Thyroid gland (tissue), 4 donors: Measurements from ENCODE around the gene ARL8A. TPM values are rescaled to one million over a fixed set of nuclear protein-coding genes. Genes with fewer than 3 reads are reported as not detected.

Experiments used
- DNase-seq, 2 donors: peaks; one replicate each; pipeline ENCODE4 v3.0.0-alpha.2; 2019
- H3K27ac ChIP-seq, 3 donors: fragments of 200-600 bp; sonication (generic); 1 replicate in 2 of 3; 2 replicates in 1 of 3; pipeline ENCODE4 v1.5.1; 2016 to 2019; ENCODE audit warnings: mild to moderate bottlenecking in 1 of 3, moderate library complexity in 1 of 3
- H3K27me3 ChIP-seq: fragments of 200-600 bp; sonication (generic); one replicate; pipeline ENCODE4 v1.5.1; 2019
- H3K36me3 ChIP-seq, 2 donors: fragments of 200-600 bp; sonication (generic); one replicate each; pipeline ENCODE4 v1.5.1; 2016 to 2019
- H3K4me1 ChIP-seq, 2 donors: fragments of 200-600 bp; sonication (generic); one replicate each; pipeline ENCODE4 v1.5.1; 2017 to 2019
- H3K4me3 ChIP-seq, 3 donors: fragments of 200-600 bp; sonication (generic); replicated peaks in 1 of 3; 1 replicate in 2 of 3; 2 replicates in 1 of 3; pipeline ENCODE4 v1.5.1; 2016; ENCODE audit warnings: mild to moderate bottlenecking in 1 of 3
- H3K9me3 ChIP-seq: fragments of 200-600 bp; sonication (generic); one replicate; pipeline ENCODE4 v1.5.1; 2017
- CTCF ChIP-seq, 6 experiments: fragments of 200-600 bp in 3 of 6; fragments of 450-650 bp in 3 of 6; sonication (generic) in 3 of 6; IDR thresholded peaks; one replicate each; pipeline ENCODE4 v1.5.1; 2016 to 2019; ENCODE audit warnings: antibody characterized with exemption in 6 of 6, mild to moderate bottlenecking in 2 of 6, inconsistent platforms in 1 of 6, moderate library complexity in 1 of 6
- POLR2A ChIP-seq, 2 donors: fragments of 450-650 bp; IDR thresholded peaks; one replicate each; pipeline ENCODE4 v1.6.1; 2017; ENCODE audit warnings: antibody characterized with exemption in 2 of 2, mild to moderate bottlenecking in 2 of 2, moderate library complexity in 1 of 2
- WGBS, 2 donors: methylation state at CpG; one replicate each; pipeline ENCODE4 v1.1.5; 2017; 5-methylcytosine and 5-hydroxymethylcytosine counted together
- intact Hi-C: fragments of 100-400 bp; cut with DNase I; formaldehyde crosslinking; loops from one replicate; pipeline ENCODE4 v1.15.1; 2023
- total RNA-seq, 4 donors: library from RNA; depleted of rRNA; stranded (reverse); fragments of >200 nt; gene quantifications; one replicate each; pipeline ENCODE4 v1.2.3, GENCODE V29; 2016

Gene ARL8A
- total RNA-seq, 4 donors from 2014 or later = 31.2 to 38.6 (median 35.0) TPM

- Histone ChIP-seq H3K4me1 (peaks cover under 1% of the 10 kb centered on the region in 2 donors), H3K9me3 (no peaks in the 10 kb centered on the region), H3K27me3 (no peaks in the 10 kb centered on the region), H3K27ac (no peak overlapping the region), H3K36me3 (no peaks in the 10 kb centered on the region), H3K4me3 (no peak overlapping the region)
- no peak for DNase-seq
- no peak for TF ChIP-seq POLR2A (IDR thresholded peaks at IDR 0.05)
- TF ChIP-seq CTCF (IDR thresholded peaks at IDR 0.05) = no peak
- intact Hi-C loops = no loop called here
- 59 to 68% methylated on average over 15 of the region's 15 CpGs for WGBS, 2 donors
Observed at GRCh38 chr1:202162418-202163280, 18.1 kb upstream of the ARL8A start.

GRCh38 chr1:202162047-202162417, 17.5 kb upstream of the ARL8A start:
- Histone ChIP-seq H3K36me3 (no peaks in the 10 kb centered on the region), H3K27ac (no peak overlapping the region), H3K9me3 (no peaks in the 10 kb centered on the region), H3K4me3 (no peak overlapping the region), H3K27me3 (no peaks in the 10 kb centered on the region), H3K4me1 (no peaks in the 10 kb centered on the region)
- DNase-seq = no peak
- TF ChIP-seq POLR2A (IDR thresholded peaks at IDR 0.05) (no peak), CTCF (IDR thresholded peaks at IDR 0.05) (no peak)
- WGBS, 2 donors = 61 to 89% methylated on average over 3 of the region's 4 CpGs
- intact Hi-C loops = no loop called here

GRCh38 chr1:202161151-202162046, 16.9 kb upstream of the ARL8A start:
- H3K36me3 ChIP-seq = no peaks in the 10 kb centered on the region
- no peak for DNase-seq
- H3K4me1 ChIP-seq = no peaks in the 10 kb centered on the region
- no peak overlapping the region for H3K4me3 ChIP-seq
- TF ChIP-seq CTCF (IDR thresholded peaks at IDR 0.05) (no peak), POLR2A (IDR thresholded peaks at IDR 0.05) (no peak)
- 86 to 88% methylated on average over 20 to 22 of the region's 22 CpGs for WGBS, 2 donors
- intact Hi-C loops = no loop called here
- no peak overlapping the region for H3K27ac ChIP-seq
- H3K27me3 ChIP-seq = no peaks in the 10 kb centered on the region
- no peaks in the 10 kb centered on the region for H3K9me3 ChIP-seq

GRCh38 chr1:202160377-202160940, 15.9 kb upstream of the ARL8A start, which contains the start of gene PTPN7:
Gene PTPN7 (minus strand): TSS chr1:202160602. CDS start chr1:202159402, 1,200 bp downstream.
- H3K27ac ChIP-seq = no peak within 1 kb of the TSS
- H3K9me3 ChIP-seq = no peaks in the 10 kb centered on the region
- intact Hi-C loops = no loop called here
- no peak within 1 kb of the TSS for H3K4me3 ChIP-seq
- peaks cover 1 to 3% of the 10 kb centered on the region in 2 donors for H3K4me1 ChIP-seq
- no peaks in the 10 kb centered on the region for H3K27me3 ChIP-seq
- H3K36me3 ChIP-seq = no peaks in the 10 kb centered on the region
- 85 to 87% methylated on average over 16 to 17 of the region's 17 CpGs for WGBS, 2 donors
- TF ChIP-seq POLR2A (IDR thresholded peaks at IDR 0.05) = no peak
- TF ChIP-seq CTCF (IDR thresholded peaks at IDR 0.05) = no peak
- DNase-seq = no peak
